ENCODE data around the gene RAP1GAP2. TPM values are rescaled to one million over a fixed set of nuclear protein-coding genes. Genes with fewer than 3 reads are reported as not detected.

RAP1GAP2 gene
- total and polyA plus RNA-seq, 8 donors = 11.8 to 92.4 (median 31.0) TPM

DNA sequence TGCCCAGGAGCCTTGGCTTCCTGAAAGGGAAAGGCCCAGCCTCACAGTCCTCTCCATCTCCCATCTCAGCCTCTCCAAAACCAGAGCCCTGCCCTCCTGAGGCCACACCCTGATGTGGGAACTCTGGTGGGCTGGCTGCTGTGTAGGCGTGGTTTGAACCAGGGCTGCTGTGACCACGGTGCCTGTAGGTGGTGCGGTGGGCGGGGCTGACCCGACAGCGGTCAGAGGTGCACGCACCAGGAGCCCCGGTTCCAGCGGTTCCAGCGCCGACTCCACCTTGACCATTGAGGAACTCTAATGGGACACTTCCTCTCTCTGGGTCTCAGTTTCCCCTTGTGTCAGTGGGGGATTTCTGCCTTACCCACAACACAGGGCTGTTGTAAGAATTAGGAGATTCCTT, 2.4 kb downstream of the RAP1GAP2 start:
- Histone ChIP-seq H3K9me3 (no peaks in the 10 kb centered on the region), H3K27ac (no peak overlapping the region), H3K27me3 (peaks cover 0 to 26% (median 0%) of the 10 kb centered on the region in 3 donors), H3K36me3 (no peaks in the 10 kb centered on the region), H3K4me3 (no peak overlapping the region), H3K4me1 (peaks cover 6 to 58% (median 31%) of the 10 kb centered on the region in 4 donors)
- no peak for DNase-seq
- no peak for TF ChIP-seq POLR2A (IDR thresholded peaks at IDR 0.05)
- intact Hi-C loops (cut with DNase I; ENCODE audit: low total_unique reads) = no loop called here
- WGBS, 5 donors = 52 to 60% (median 58%) methylated on average over 11 of the region's 11 CpGs; no CpG with 5 or more reads in 1 of the 5 donors

- Histone ChIP-seq H3K4me3 (no peak overlapping the region), H3K36me3 (no peaks in the 10 kb centered on the region), H3K9me3 (no peaks in the 10 kb centered on the region), H3K27me3 (peaks cover 0 to 26% (median 0%) of the 10 kb centered on the region in 3 donors), H3K4me1 (peaks cover 6 to 50% (median 31%) of the 10 kb centered on the region in 4 donors), H3K27ac (no peak overlapping the region)
- 84 to 94% (median 92%) methylated on average over 2 to 7 of the region's 7 CpGs for WGBS, 5 donors
- DNase-seq = no peak
- TF ChIP-seq POLR2AphosphoS5 (IDR thresholded peaks at IDR 0.05) (no peak), EP300 (IDR thresholded peaks at IDR 0.05) (no peak), POLR2A (IDR thresholded peaks at IDR 0.05) (no peak), CTCF (IDR thresholded peaks at IDR 0.05) (no peak)
- intact Hi-C loops (cut with DNase I; ENCODE audit: low total_unique reads) = no loop called here
Measured at GRCh38 chr17:2799653-2800052, 3.4 kb downstream of the RAP1GAP2 start.

DNA sequence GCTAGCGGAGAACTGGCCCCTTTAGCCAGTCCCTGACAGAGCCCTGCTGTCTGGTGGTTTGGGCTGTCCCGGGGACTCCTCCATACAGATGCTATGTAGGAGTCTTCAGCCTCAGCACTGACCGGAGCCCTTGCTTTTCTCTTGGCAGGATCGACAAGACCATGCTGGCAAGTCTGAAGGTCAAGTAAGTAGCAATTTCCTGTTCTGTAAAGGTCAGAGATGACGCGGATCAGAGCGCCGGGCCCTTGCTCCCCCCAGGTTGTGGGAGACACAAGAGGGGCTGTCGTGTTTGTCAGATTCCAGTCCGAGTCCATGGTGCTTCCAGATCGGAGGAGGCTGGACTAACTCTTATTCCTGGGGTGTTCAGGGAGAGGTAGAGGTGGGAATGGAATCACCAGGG, 4.1 kb downstream of the RAP1GAP2 start:
- 59 to 78% (median 68%) methylated on average over 8 to 11 of the region's 11 CpGs for WGBS, 5 donors
- no peak for TF ChIP-seq CTCF (IDR thresholded peaks at IDR 0.05)
- TF ChIP-seq EP300 (IDR thresholded peaks at IDR 0.05) = no peak
- TF ChIP-seq POLR2AphosphoS5 (IDR thresholded peaks at IDR 0.05) = no peak
- H3K27me3 ChIP-seq = peaks cover 0 to 22% (median 0%) of the 10 kb centered on the region in 3 donors
- no peaks in the 10 kb centered on the region for H3K9me3 ChIP-seq
- DNase-seq = no peak
- peaks cover 6 to 47% (median 29%) of the 10 kb centered on the region in 4 donors for H3K4me1 ChIP-seq
- intact Hi-C loops (cut with DNase I; ENCODE audit: low total_unique reads) = no loop called here
- H3K4me3 ChIP-seq = no peak overlapping the region
- H3K36me3 ChIP-seq = no peaks in the 10 kb centered on the region
- no peak overlapping the region for H3K27ac ChIP-seq

DNA sequence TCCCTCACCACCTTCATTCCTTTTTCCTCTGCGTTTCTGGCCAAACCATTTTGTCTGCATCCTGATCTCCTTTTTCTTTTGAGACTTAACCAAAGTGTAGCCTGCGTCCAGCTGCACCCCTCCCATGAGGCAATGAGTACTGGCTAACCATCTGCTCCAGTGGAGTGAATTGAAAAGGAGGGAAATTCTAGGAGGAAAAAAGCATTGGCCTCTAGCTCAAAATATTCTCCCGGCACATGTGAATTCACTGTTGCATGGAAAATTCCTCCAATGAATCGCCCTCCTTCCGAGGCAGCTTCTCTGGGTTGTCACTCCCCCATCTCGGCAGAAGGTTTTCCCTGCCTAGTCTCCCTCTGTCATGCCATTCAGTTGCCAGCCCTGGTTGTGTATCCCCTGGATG, 5.6 kb downstream of the RAP1GAP2 start:
- TF ChIP-seq EP300 (IDR thresholded peaks at IDR 0.05) (no peak), POLR2AphosphoS5 (IDR thresholded peaks at IDR 0.05) (no peak), CTCF (IDR thresholded peaks at IDR 0.05) (no peak), POLR2A (IDR thresholded peaks at IDR 0.05) (no peak)
- Histone ChIP-seq H3K9me3 (no peaks in the 10 kb centered on the region), H3K4me1 (peaks cover 6 to 33% (median 16%) of the 10 kb centered on the region in 4 donors), H3K27me3 (peaks cover 0 to 11% (median 0%) of the 10 kb centered on the region in 3 donors), H3K27ac (no peak overlapping the region), H3K4me3 (no peak overlapping the region), H3K36me3 (no peaks in the 10 kb centered on the region)
- WGBS, 5 donors = 61 to 77% (median 73%) methylated on average over 6 of the region's 6 CpGs
- intact Hi-C loops (cut with DNase I; ENCODE audit: low total_unique reads) = no loop called here
- DNase-seq = no peak

DNA sequence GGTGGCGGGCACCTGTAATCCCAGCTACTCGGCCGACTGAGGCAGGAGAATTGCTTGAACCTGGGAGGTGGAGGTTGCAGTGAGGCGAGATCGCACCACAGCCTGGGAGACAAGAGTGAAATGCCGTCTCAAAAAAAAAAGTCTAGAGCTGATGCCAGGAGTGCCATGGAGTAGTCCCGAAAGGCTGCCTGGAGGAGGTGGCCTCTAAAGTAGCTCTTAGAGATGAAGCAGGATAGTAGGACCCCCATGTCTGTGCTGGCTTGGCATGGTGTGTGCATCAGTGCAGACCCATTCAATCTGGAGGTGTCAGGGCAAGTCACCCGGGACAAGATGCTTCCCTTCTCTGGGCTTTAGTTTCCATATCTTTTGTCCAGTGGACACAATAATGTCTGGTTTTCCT, 6.3 kb downstream of the RAP1GAP2 start:
- no peak for DNase-seq
- Histone ChIP-seq H3K4me1 (peaks cover 0 to 25% (median 10%) of the 10 kb centered on the region in 4 donors), H3K27ac (no peak overlapping the region), H3K36me3 (no peaks in the 10 kb centered on the region), H3K27me3 (peaks cover 0 to 11% (median 0%) of the 10 kb centered on the region in 3 donors), H3K9me3 (no peaks in the 10 kb centered on the region), H3K4me3 (no peak overlapping the region)
- TF ChIP-seq CTCF (IDR thresholded peaks at IDR 0.05) (no peak), POLR2A (IDR thresholded peaks at IDR 0.05) (no peak), EP300 (IDR thresholded peaks at IDR 0.05) (no peak), POLR2AphosphoS5 (IDR thresholded peaks at IDR 0.05) (no peak)
- WGBS, 5 donors = 90 to 97% (median 94%) methylated on average over 8 of the region's 8 CpGs
- intact Hi-C loops (cut with DNase I; ENCODE audit: low total_unique reads) = no loop called here
